SK-N-SH treated with all-trans-retinoic acid at 6 μM for 48 hours (cell line): ENCODE results near the gene KIF13A.

Experiments used
- ATAC-seq: fragments of 200-7000 bp; cut with Tn5 transposase; 3 replicates; pipeline ENCODE4 v1.9.1; 2020; ENCODE audit warnings: mild to moderate bottlenecking, moderate library complexity
- ARNTL ChIP-seq: fragments of 450-650 bp; formaldehyde crosslinking; IDR thresholded peaks from 2 replicates; pipeline ENCODE4 v1.5.0; 2020; ENCODE audit warnings: low read depth, mild to moderate bottlenecking, moderate library complexity, borderline replicate concordance
- BACH2 ChIP-seq: fragments of 250-450 bp; sonication (Bioruptor Pico); IDR thresholded peaks from 2 replicates; pipeline ENCODE4 v1.9.0; 2021; ENCODE audit warnings: mild to moderate bottlenecking, borderline replicate concordance
- CREB5 ChIP-seq: fragments of 250-450 bp; sonication (Bioruptor Pico); IDR thresholded peaks from 2 replicates; pipeline ENCODE4 v1.5.1; 2020; ENCODE audit warnings: low read depth, mild to moderate bottlenecking, moderate library complexity
- CSDC2 ChIP-seq: fragments of 250-450 bp; sonication (Bioruptor Pico); IDR thresholded peaks from 2 replicates; pipeline ENCODE4 v1.5.0; 2020; ENCODE audit warnings: mild to moderate bottlenecking, moderate library complexity
- CSRNP3 ChIP-seq: fragments of 250-450 bp; sonication (Bioruptor Pico); IDR thresholded peaks from 2 replicates; pipeline ENCODE4 v1.5.1; 2021; ENCODE audit warnings: mild to moderate bottlenecking, moderate library complexity
- ESRRG ChIP-seq: fragments of 250-450 bp; sonication (Bioruptor Pico); IDR thresholded peaks from 2 replicates; pipeline ENCODE4 v1.6.1; 2021; ENCODE audit warnings: mild to moderate bottlenecking
- GLIS3 ChIP-seq: fragments of 250-450 bp; sonication (Bioruptor Pico); IDR thresholded peaks from 2 replicates; pipeline ENCODE4 v1.5.0; 2020; ENCODE audit warnings: mild to moderate bottlenecking, moderate library complexity
- ISL1 ChIP-seq: fragments of 250-450 bp; sonication (Bioruptor Pico); IDR thresholded peaks from 2 replicates; pipeline ENCODE4 v2.1.2; 2022; ENCODE audit warnings: mild to moderate bottlenecking, moderate library complexity
- OSR1 ChIP-seq: fragments of 250-450 bp; sonication (Bioruptor Pico); IDR thresholded peaks from 2 replicates; pipeline ENCODE4 v1.8.0; 2022; ENCODE audit warnings: moderate library complexity, mild to moderate bottlenecking, inconsistent platforms
- PATZ1 ChIP-seq: fragments of 250-450 bp; sonication (Bioruptor Pico); IDR thresholded peaks from 2 replicates; pipeline ENCODE4 v1.8.0; 2020; ENCODE audit warnings: mild to moderate bottlenecking, moderate library complexity, borderline replicate concordance
- POU6F1 ChIP-seq: fragments of 250-450 bp; sonication (Bioruptor Pico); IDR thresholded peaks from 2 replicates; pipeline ENCODE4 v1.8.0; 2021; ENCODE audit warnings: low read depth, mild to moderate bottlenecking, moderate library complexity, borderline replicate concordance
- PPARA ChIP-seq: fragments of 250-450 bp; sonication (Bioruptor Pico); IDR thresholded peaks from 2 replicates; pipeline ENCODE4 v1.5.0; 2020; ENCODE audit warnings: mild to moderate bottlenecking, borderline replicate concordance
- RARB ChIP-seq: fragments of 250-450 bp; sonication (Bioruptor Pico); IDR thresholded peaks from 2 replicates; pipeline ENCODE4 v1.8.0; 2021; ENCODE audit warnings: mild to moderate bottlenecking, moderate library complexity
- SNAI2 ChIP-seq: fragments of 250-450 bp; sonication (Bioruptor Pico); IDR thresholded peaks from 2 replicates; pipeline ENCODE4 v1.5.0; 2020; ENCODE audit warnings: mild to moderate bottlenecking, moderate library complexity
- TCF4 ChIP-seq: fragments of 250-450 bp; sonication (Bioruptor Pico); IDR thresholded peaks from 2 replicates; pipeline ENCODE4 v1.8.0; 2021; ENCODE audit warnings: mild to moderate bottlenecking, moderate library complexity, borderline replicate concordance
- TOX ChIP-seq: fragments of 250-450 bp; sonication (Bioruptor Pico); IDR thresholded peaks from 2 replicates; pipeline ENCODE4 v1.8.0; 2021; ENCODE audit warnings: mild to moderate bottlenecking, moderate library complexity, borderline replicate concordance
- ZFP3 ChIP-seq: fragments of 250-450 bp; sonication (Bioruptor Pico); IDR thresholded peaks from 2 replicates; pipeline ENCODE4 v1.5.0; 2020; ENCODE audit warnings: mild to moderate bottlenecking, moderate library complexity
- ZFP30 ChIP-seq: fragments of 450-650 bp; formaldehyde crosslinking; IDR thresholded peaks from 2 replicates; pipeline ENCODE4 v1.5.0; 2022; ENCODE audit warnings: mild to moderate bottlenecking, moderate library complexity
- ZNF565 ChIP-seq: fragments of 450-650 bp; formaldehyde crosslinking; conservative IDR thresholded peaks from 2 replicates; pipeline ENCODE4 v1.5.0; 2020; ENCODE audit warnings: low read depth, mild to moderate bottlenecking, moderate library complexity
- ZNF70 ChIP-seq: fragments of 450-650 bp; formaldehyde crosslinking; IDR thresholded peaks from 2 replicates; pipeline ENCODE4 v1.5.0; 2020; ENCODE audit warnings: mild to moderate bottlenecking, moderate library complexity
- ZNF8 ChIP-seq: fragments of 450-650 bp; formaldehyde crosslinking; IDR thresholded peaks from 2 replicates; pipeline ENCODE4 v1.5.0; 2020; ENCODE audit warnings: mild to moderate bottlenecking, moderate library complexity

The KIF13A gene

GRCh38 chr6:18004256-18004985 lies 17.0 kb upstream of the KIF13A start:
- no peak for ATAC-seq
- TF ChIP-seq SNAI2 (CRISPR knock-in tag) (no peak), ZNF8 (CRISPR knock-in tag) (no peak), TOX (CRISPR knock-in tag) (no peak), BACH2 (CRISPR knock-in tag) (no peak), ESRRG (CRISPR knock-in tag) (no peak), ZFP30 (CRISPR knock-in tag) (no peak), CREB5 (CRISPR knock-in tag) (no peak), PATZ1 (CRISPR knock-in tag) (no peak), GLIS3 (CRISPR knock-in tag) (no peak), ARNTL (CRISPR knock-in tag) (no peak), ZNF565 (no peak), CSDC2 (CRISPR knock-in tag) (no peak), TCF4 (CRISPR knock-in tag) (no peak), ISL1 (CRISPR knock-in tag) (no peak)

GRCh38 chr6:17999425-17999824 lies 12.0 kb upstream of the KIF13A start:
- TF ChIP-seq CREB5 (CRISPR knock-in tag) (no peak), ZNF70 (no peak), GLIS3 (CRISPR knock-in tag) (no peak), OSR1 (CRISPR knock-in tag) (no peak), ZNF565 (no peak), ESRRG (CRISPR knock-in tag) (no peak), TOX (CRISPR knock-in tag) (no peak), PPARA (no peak), CSRNP3 (CRISPR knock-in tag) (no peak), PATZ1 (CRISPR knock-in tag) (no peak), POU6F1 (CRISPR knock-in tag) (no peak), ZFP3 (CRISPR knock-in tag) (no peak), RARB (CRISPR knock-in tag) (no peak), ISL1 (CRISPR knock-in tag) (no peak), CSDC2 (CRISPR knock-in tag) (no peak), ARNTL (CRISPR knock-in tag) (no peak)
- no peak for ATAC-seq
